ENCODE data around the gene BTC.
A peak's percentile ranks its signal among the peaks of the same experiment; 100 is the strongest.

BTC gene

DNA sequence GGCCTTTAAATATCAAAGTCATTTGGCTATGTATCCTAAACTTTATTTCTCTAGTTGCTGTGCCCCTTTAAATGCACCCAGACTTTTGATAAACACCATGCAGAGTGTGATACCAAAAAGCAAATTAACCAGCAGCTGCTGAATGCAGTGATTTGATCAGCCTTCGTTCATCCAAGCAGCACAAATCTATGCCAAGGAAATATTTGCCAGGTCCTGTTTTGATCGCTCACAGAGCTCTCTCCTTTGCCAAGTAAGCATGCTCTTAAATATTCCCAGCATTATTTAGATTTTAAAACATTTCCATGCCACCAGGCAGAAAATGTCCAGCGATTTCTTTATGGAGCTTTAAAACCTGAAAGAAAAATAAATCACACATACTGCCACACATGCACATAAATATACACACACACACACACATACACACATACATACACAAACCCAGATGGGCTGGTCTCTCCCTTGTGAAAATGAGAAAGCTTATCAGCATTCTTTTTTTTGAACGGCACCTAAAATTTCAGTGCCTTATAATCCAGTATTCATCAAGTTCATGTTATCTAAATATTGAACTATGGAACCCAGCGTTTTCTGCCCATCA lies 35.7 kb downstream of the BTC start:
- no peak overlapping the region for H3K4me3 ChIP-seq (ENCODE audit: low read length)
- TF ChIP-seq, protein P1, sequence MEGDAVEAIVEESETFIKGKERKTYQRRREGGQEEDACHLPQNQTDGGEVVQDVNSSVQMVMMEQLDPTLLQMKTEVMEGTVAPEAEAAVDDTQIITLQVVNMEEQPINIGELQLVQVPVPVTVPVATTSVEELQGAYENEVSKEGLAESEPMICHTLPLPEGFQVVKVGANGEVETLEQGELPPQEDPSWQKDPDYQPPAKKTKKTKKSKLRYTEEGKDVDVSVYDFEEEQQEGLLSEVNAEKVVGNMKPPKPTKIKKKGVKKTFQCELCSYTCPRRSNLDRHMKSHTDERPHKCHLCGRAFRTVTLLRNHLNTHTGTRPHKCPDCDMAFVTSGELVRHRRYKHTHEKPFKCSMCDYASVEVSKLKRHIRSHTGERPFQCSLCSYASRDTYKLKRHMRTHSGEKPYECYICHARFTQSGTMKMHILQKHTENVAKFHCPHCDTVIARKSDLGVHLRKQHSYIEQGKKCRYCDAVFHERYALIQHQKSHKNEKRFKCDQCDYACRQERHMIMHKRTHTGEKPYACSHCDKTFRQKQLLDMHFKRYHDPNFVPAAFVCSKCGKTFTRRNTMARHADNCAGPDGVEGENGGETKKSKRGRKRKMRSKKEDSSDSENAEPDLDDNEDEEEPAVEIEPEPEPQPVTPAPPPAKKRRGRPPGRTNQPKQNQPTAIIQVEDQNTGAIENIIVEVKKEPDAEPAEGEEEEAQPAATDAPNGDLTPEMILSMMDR (conservative IDR thresholded peaks at IDR 0.05; ENCODE audit: low read depth, low read length): no peak
- no peak for DNase-seq (ENCODE audit: low read depth)

DNA sequence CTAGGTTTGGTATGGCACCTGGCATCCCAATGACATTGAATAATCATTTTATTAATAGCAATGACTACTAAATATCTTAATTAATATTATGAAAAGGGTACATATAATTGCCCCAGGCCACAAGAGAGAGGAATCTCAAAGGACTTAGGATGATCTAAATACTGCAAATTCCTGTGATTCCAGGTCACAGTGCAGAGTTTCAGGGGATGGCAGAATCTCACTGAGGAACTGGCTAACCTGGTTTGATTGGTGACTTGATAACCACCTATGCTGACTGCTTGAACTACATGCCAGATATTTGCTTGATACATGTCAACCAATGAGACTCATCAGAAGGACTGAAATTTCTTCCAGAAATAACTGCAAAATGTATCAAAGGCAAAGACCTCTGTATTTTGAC lies 37.2 kb downstream of the BTC start:
- DNase-seq (ENCODE audit: low read depth): no peak
- TF ChIP-seq, protein P1 (conservative IDR thresholded peaks at IDR 0.05; ENCODE audit: low read depth, low read length): no peak
- H3K4me3 ChIP-seq (ENCODE audit: low read length): no peak overlapping the region

- no peak overlapping the region for H3K4me3 ChIP-seq (ENCODE audit: low read length)
- TF ChIP-seq, protein P1 (conservative IDR thresholded peaks at IDR 0.05; ENCODE audit: low read depth, low read length): no peak
- peak; percentile 75 for DNase-seq (ENCODE audit: low read depth)
These were observed 38.8 kb downstream of the BTC start for GRCh38 chr4:74755486-74755885.

GRCh38 chr4:74754218-74754617 lies 40.1 kb downstream of the BTC start:
- no peak for DNase-seq (ENCODE audit: low read depth)
- no peak overlapping the region for H3K4me3 ChIP-seq (ENCODE audit: low read length)
- TF ChIP-seq, protein P1 (conservative IDR thresholded peaks at IDR 0.05; ENCODE audit: low read depth, low read length): no peak

DNA sequence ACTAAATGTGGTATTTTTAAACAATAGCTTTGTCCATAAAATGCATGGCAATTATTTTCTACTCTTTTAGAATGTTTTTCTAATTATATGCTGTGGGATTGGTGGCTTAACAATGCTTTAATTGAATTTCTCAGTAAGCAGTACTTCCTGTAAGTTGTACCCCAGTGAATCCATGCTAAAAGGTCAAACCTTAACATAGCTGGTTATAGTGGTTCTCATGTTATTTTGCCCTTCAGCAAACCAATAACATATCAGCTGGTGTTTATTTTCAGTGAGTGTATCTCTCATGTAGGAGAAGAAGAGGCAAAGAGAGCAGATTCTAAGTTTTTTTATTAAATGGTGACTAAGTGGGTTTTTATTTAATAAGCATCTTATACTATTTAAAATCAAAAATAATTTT lies 41.5 kb downstream of the BTC start:
- TF ChIP-seq, protein P1 (conservative IDR thresholded peaks at IDR 0.05; ENCODE audit: low read depth, low read length): no peak
- H3K4me3 ChIP-seq (ENCODE audit: low read length): no peak overlapping the region
- DNase-seq (ENCODE audit: low read depth): no peak

DNA sequence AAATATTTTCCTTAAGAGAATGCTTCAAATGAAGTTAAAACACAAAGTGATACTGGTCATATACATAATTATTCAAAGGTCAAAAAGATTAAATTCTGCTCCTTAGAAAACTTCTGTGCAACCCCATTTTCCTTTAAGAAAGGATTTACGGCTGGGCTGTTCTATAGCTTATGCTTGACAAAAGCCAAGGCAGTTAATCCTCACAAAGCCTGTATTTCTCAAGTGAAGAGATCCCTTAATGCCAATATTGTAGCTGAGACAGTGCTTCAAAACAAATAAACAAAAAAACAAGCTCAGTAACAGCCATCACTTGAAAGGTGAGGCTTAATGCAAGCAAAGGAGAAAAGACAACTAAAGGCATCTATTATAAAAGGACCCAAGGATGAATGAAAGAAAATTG lies 42.5 kb downstream of the BTC start:
- TF ChIP-seq, protein P1 (conservative IDR thresholded peaks at IDR 0.05; ENCODE audit: low read depth, low read length): no peak
- H3K4me3 ChIP-seq (ENCODE audit: low read length): no peak overlapping the region

DNA sequence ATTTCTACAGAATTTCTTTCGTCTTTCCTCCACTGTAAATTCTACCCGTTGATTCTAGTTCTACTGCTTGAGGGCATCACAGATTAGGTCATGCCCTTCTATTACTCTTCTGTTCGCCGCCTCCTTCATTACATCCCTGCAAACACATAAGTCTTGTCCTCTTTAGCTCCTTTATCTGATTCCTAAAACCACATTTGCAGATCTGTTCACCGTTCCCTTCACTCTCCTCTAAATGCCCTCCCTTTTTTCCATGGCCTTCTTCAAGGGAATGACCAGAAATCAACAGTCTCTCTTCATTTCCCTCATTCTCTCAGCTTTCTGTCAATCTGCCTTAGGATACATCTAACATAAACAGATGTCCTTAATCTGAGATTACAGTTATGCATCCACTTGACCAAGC lies 43.1 kb downstream of the BTC start:
- DNase-seq (ENCODE audit: low read depth): no peak
- TF ChIP-seq, protein P1 (conservative IDR thresholded peaks at IDR 0.05; ENCODE audit: low read depth, low read length): no peak

More for the DNA sequence above, 42.5 kb downstream of the BTC start:
- DNase-seq (ENCODE audit: low read depth): no peak

More for the DNA sequence above, 43.1 kb downstream of the BTC start:
- H3K4me3 ChIP-seq (ENCODE audit: low read length): no peak overlapping the region
